ENCODE measurements around the gene CFAP91.

DNA sequence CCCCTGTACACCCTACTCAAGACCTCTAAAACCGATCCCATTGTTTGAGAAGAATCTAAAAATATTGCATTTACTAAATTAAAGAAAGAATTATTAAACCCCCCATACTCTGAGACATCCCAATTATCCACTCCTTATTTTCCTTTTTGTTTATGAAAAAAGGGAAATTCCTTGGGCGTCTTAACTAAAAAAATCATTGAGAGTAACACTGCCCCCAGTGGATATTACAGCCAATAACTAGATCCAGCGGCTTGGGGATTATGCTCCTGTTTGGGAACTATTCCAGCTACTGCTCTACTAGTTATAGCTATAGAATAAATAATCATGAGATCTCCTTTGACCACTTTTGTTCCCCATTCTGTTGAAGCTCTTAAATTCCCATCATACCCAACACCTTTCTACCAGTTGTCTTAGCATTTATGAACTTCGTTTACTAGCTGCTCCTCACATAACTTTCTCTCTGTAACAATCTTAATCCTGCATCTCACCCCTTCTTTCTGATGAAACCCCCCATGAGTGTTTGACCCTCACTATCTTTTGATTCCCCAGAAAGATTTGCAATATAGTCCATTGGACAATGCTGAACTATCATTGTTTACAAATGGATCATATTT, 12.7 kb upstream of the CFAP91 start:
- TF ChIP-seq, protein P1, sequence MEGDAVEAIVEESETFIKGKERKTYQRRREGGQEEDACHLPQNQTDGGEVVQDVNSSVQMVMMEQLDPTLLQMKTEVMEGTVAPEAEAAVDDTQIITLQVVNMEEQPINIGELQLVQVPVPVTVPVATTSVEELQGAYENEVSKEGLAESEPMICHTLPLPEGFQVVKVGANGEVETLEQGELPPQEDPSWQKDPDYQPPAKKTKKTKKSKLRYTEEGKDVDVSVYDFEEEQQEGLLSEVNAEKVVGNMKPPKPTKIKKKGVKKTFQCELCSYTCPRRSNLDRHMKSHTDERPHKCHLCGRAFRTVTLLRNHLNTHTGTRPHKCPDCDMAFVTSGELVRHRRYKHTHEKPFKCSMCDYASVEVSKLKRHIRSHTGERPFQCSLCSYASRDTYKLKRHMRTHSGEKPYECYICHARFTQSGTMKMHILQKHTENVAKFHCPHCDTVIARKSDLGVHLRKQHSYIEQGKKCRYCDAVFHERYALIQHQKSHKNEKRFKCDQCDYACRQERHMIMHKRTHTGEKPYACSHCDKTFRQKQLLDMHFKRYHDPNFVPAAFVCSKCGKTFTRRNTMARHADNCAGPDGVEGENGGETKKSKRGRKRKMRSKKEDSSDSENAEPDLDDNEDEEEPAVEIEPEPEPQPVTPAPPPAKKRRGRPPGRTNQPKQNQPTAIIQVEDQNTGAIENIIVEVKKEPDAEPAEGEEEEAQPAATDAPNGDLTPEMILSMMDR (IDR thresholded peaks at IDR 0.05): peak in 4 of 6 experiments; percentile 42 to 58 (median 54)
- TF ChIP-seq POLR2A (IDR thresholded peaks at IDR 0.05): no peak
